Neural progenitor cell (in vitro differentiated cells): ENCODE data around the gene EHF. TPM values are rescaled to one million over a fixed set of nuclear protein-coding genes. Genes with fewer than 3 reads are reported as not detected.
A peak's percentile ranks its signal among the peaks of the same experiment; 100 is the strongest.

Experiments used
- DNase-seq: peaks from one replicate; pipeline ENCODE4 v3.0.0-alpha.2; 2016; ENCODE audit warnings: low spot score
- H2AFZ ChIP-seq: fragments of 200-600 bp; sonication (generic); replicated peaks from 2 replicates; pipeline ENCODE4 v1.6.1; 2016; ENCODE audit warnings: antibody characterized with exemption
- H3F3A ChIP-seq: fragments of 200-600 bp; sonication (generic); 2 replicates; pipeline ENCODE4 v1.6.1; 2016; ENCODE audit warnings: antibody characterized with exemption, low read depth
- H3K27ac ChIP-seq: fragments of 200-600 bp; sonication (generic); 2 replicates; pipeline ENCODE4 v1.5.1; 2016; ENCODE audit warnings: mild to moderate bottlenecking
- H3K27me3 ChIP-seq: fragments of 200-600 bp; sonication (generic); 2 replicates; pipeline ENCODE4 v1.6.1; 2016; ENCODE audit warnings: mild to moderate bottlenecking, moderate library complexity
- H3K36me3 ChIP-seq: fragments of 200-600 bp; sonication (generic); 2 replicates; pipeline ENCODE4 v1.5.1; 2016
- H3K4me1 ChIP-seq: fragments of 200-600 bp; sonication (generic); 2 replicates; pipeline ENCODE4 v1.6.1; 2016; ENCODE audit warnings: mixed run types
- H3K4me2 ChIP-seq: fragments of 200-600 bp; sonication (generic); 2 replicates; pipeline ENCODE4 v1.6.1; 2016
- H3K4me3 ChIP-seq: fragments of 200-600 bp; sonication (generic); 2 replicates; pipeline ENCODE4 v1.5.1; 2016
- H3K79me2 ChIP-seq: fragments of 200-600 bp; sonication (generic); 2 replicates; pipeline ENCODE4 v1.6.1; 2016; ENCODE audit warnings: low read depth
- H3K9ac ChIP-seq: fragments of 200-600 bp; sonication (generic); 2 replicates; pipeline ENCODE4 v1.6.1; 2016
- H3K9me3 ChIP-seq: fragments of 200-600 bp; sonication (generic); 2 replicates; pipeline ENCODE4 v1.5.1; 2016; ENCODE audit warnings: low read depth
- H4K20me1 ChIP-seq: fragments of 200-600 bp; sonication (generic); 2 replicates; pipeline ENCODE4 v1.6.1; 2016; ENCODE audit warnings: low read depth
- H3K27ac Mint-ChIP-seq: 3 replicates; pipeline ENCODE4 v1.8.0; 2021; ENCODE audit warnings: mixed read lengths
- H3K27me3 Mint-ChIP-seq: 2 replicates; pipeline ENCODE4 v1.8.0; 2022; ENCODE audit warnings: low read depth, mild to moderate bottlenecking, inconsistent platforms, moderate library complexity, mixed read lengths; ENCODE audit not compliant: insufficient read depth
- H3K36me3 Mint-ChIP-seq: 3 replicates; pipeline ENCODE4 v1.8.0; 2021; ENCODE audit warnings: mixed read lengths
- H3K4me1 Mint-ChIP-seq: 3 replicates; pipeline ENCODE4 v1.8.0; 2021; ENCODE audit warnings: mixed read lengths
- H3K4me3 Mint-ChIP-seq: 3 replicates; pipeline ENCODE4 v1.8.0; 2021; ENCODE audit warnings: mild to moderate bottlenecking, moderate library complexity, mixed read lengths
- H3K9me3 Mint-ChIP-seq: 3 replicates; pipeline ENCODE4 v1.8.0; 2020; ENCODE audit warnings: mixed read lengths
- CTCF ChIP-seq: fragments of 200-600 bp; sonication (generic); IDR thresholded peaks from 2 replicates; pipeline ENCODE4 v1.5.1; 2017; ENCODE audit warnings: antibody characterized with exemption, mild to moderate bottlenecking
- EZH2 ChIP-seq: fragments of 200-600 bp; sonication (generic); IDR thresholded peaks from 2 replicates; pipeline ENCODE4 v1.6.1; 2017; ENCODE audit warnings: antibody characterized with exemption, mild to moderate bottlenecking, moderate library complexity
- EZH2phosphoT487 ChIP-seq: fragments of 200-600 bp; sonication (generic); IDR thresholded peaks from 2 replicates; pipeline ENCODE4 v1.6.1; 2017; ENCODE audit warnings: antibody characterized with exemption
- total RNA-seq: library from RNA; depleted of rRNA; stranded (reverse); fragments of >200 nt; gene quantifications from 2 replicates; pipeline ENCODE4 v1.2.3, GENCODE V29; 2015; ENCODE audit warnings: low replicate concordance

The EHF gene
- total RNA-seq, 1 donor from 2014 or later, result not detected

- Histone ChIP-seq H3K79me2 (no peaks in the 10 kb centered on the region), H3F3A (peaks cover 14% of the 10 kb centered on the region), H3K27ac (no peak overlapping the region), H3K9ac (no peak overlapping the region), H3K27me3 (no peaks in the 10 kb centered on the region), H3K9me3 (no peaks in the 10 kb centered on the region), H2AFZ (no peak overlapping the region), H3K4me2 (no peak overlapping the region), H3K36me3 (no peaks in the 10 kb centered on the region), H3K4me3 (no peak overlapping the region), H3K4me1 (peaks cover 27% of the 10 kb centered on the region), H4K20me1 (no peaks in the 10 kb centered on the region)
- Mint-ChIP-seq H3K9me3 (no peaks in the 10 kb centered on the region), H3K27ac (no peak overlapping the region), H3K4me3 (no peak overlapping the region), H3K27me3 (peaks cover 2% of the 10 kb centered on the region), H3K36me3 (no peaks in the 10 kb centered on the region), H3K4me1 (peaks cover 20% of the 10 kb centered on the region)
- DNase-seq, result no peak
- TF ChIP-seq CTCF, result no peak
- TF ChIP-seq EZH2, result no peak
- TF ChIP-seq EZH2phosphoT487, result no peak
Measured at GRCh38 chr11:34630544-34630943, 9.7 kb downstream of the EHF start.

GRCh38 chr11:34631297-34631696 lies 10.4 kb downstream of the EHF start:
- H3K36me3 Mint-ChIP-seq, result no peaks in the 10 kb centered on the region
- no peaks in the 10 kb centered on the region for H3K36me3 ChIP-seq
- no peaks in the 10 kb centered on the region for H3K79me2 ChIP-seq
- H3F3A ChIP-seq, result peaks cover 14% of the 10 kb centered on the region
- H3K4me2 ChIP-seq, result no peak overlapping the region
- TF ChIP-seq CTCF (no peak), EZH2phosphoT487 (no peak), EZH2 (no peak)
- H3K9me3 ChIP-seq, result no peaks in the 10 kb centered on the region
- H3K9me3 Mint-ChIP-seq, result no peaks in the 10 kb centered on the region
- H3K4me1 Mint-ChIP-seq, result peaks cover 20% of the 10 kb centered on the region
- H2AFZ ChIP-seq, result no peak overlapping the region
- peaks cover 2% of the 10 kb centered on the region for H3K27me3 Mint-ChIP-seq
- no peaks in the 10 kb centered on the region for H3K27me3 ChIP-seq
- H3K27ac ChIP-seq, result no peak overlapping the region
- no peaks in the 10 kb centered on the region for H4K20me1 ChIP-seq
- no peak overlapping the region for H3K27ac Mint-ChIP-seq
- no peak overlapping the region for H3K4me3 Mint-ChIP-seq
- no peak overlapping the region for H3K4me3 ChIP-seq
- H3K9ac ChIP-seq, result no peak overlapping the region
- H3K4me1 ChIP-seq, result peaks cover 27% of the 10 kb centered on the region
- DNase-seq, result no peak

DNA sequence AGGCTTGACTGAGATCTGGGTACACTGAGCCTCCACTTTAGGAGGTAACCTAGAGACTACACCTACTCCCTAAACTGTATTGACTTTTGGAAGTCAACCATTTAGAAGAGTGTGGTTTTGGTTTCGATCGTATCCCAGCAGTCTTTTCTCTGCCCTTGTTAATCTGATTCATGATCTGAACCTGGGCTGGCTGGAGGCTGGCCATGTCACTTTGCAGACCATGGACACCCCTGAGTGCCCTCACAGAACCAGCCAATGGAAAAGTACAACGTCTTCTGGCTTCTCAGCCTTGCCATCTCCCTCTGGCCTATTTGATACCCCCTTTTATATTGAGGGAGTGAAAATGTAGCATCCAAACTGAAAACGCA lies 10.8 kb downstream of the EHF start:
- Mint-ChIP-seq H3K27ac (no peak overlapping the region), H3K27me3 (peaks cover 2% of the 10 kb centered on the region), H3K4me1 (peaks cover 20% of the 10 kb centered on the region), H3K9me3 (no peaks in the 10 kb centered on the region), H3K4me3 (no peak overlapping the region), H3K36me3 (no peaks in the 10 kb centered on the region)
- Histone ChIP-seq H2AFZ (no peak overlapping the region), H4K20me1 (no peaks in the 10 kb centered on the region), H3K36me3 (no peaks in the 10 kb centered on the region), H3K27ac (no peak overlapping the region), H3F3A (peaks cover 14% of the 10 kb centered on the region), H3K4me1 (peaks cover 27% of the 10 kb centered on the region), H3K4me2 (peak overlapping the region; percentile 45), H3K9ac (no peak overlapping the region), H3K79me2 (no peaks in the 10 kb centered on the region), H3K9me3 (no peaks in the 10 kb centered on the region), H3K4me3 (no peak overlapping the region), H3K27me3 (no peaks in the 10 kb centered on the region)
- no peak for TF ChIP-seq EZH2phosphoT487
- no peak for TF ChIP-seq EZH2
- no peak for TF ChIP-seq CTCF
- DNase-seq, result no peak
